ENCODE results near the gene KLK15.

GRCh38 chr19:50814883-50815282 is 18.5 kb downstream of the KLK15 start:
- TF ChIP-seq CTCF (IDR thresholded peaks at IDR 0.05; ENCODE audit: insufficient read depth, low read length) = no peak
- TF ChIP-seq GABPA (IDR thresholded peaks at IDR 0.05; ENCODE audit: low read depth) = no peak
- TF ChIP-seq POLR2AphosphoS5 (IDR thresholded peaks at IDR 0.05; ENCODE audit: low read depth) = no peak
- no peak for TF ChIP-seq SPI1 (IDR thresholded peaks at IDR 0.05; ENCODE audit: borderline replicate concordance, low read depth)
